ENCODE data around the gene CNPY4. TPM values are rescaled to one million over a fixed set of nuclear protein-coding genes. Genes with fewer than 3 reads are reported as not detected.
A peak's percentile ranks its signal among the peaks of the same experiment; 100 is the strongest.

CNPY4 gene
- total and polyA plus RNA-seq, 10 of the 15 experiments (the other 5 are each of a cell fraction or from before 2014, with no cell fraction given): 2.5 to 9.2 (median 6.8) TPM

DNA sequence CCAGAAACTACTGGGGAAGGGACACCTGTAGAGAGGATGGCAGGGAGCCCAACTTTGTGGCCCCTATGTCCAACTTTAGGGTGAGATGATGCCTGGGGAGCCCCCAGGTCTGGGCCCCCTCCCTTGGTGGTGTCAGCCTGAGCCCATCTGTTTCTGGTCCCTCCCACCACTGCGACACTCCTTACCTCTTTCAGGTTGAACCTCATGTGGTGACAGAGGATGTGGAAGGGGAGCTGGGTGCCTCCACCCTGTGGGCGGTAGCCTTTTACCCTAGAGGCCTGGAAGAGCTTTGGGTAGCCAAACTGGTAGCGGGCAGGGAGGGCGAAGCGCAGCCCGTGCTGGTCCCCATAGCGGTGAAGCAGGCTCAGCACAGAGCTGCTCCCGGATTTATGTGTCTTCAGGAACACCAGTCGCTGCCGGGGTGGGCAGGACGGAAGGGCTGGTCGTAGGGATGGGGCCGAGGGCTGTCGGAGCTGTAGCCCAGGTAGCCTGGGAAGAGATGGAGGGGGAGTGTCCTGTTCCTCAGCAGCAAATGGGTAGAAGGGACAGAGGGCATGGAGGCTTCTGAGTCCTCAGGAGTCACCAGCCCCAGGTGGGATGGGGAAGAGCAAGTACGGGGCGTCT lies 47.0 kb downstream of the CNPY4 start (continued):
- TF ChIP-seq KAT2A (conservative IDR thresholded peaks at IDR 0.05; ENCODE audit: control insufficient read depth, low read depth, low read length): no peak
- TF ChIP-seq CBX3 (IDR thresholded peaks at IDR 0.05; ENCODE audit: borderline replicate concordance, low read depth): no peak
- TF ChIP-seq ZNF384 (IDR thresholded peaks at IDR 0.05; ENCODE audit: borderline replicate concordance, low read depth, low read length): no peak
- no peak for TF ChIP-seq ZNF207 (IDR thresholded peaks at IDR 0.05; ENCODE audit: borderline replicate concordance)
- no peak for TF ChIP-seq IKZF2 (IDR thresholded peaks at IDR 0.05)

DNA sequence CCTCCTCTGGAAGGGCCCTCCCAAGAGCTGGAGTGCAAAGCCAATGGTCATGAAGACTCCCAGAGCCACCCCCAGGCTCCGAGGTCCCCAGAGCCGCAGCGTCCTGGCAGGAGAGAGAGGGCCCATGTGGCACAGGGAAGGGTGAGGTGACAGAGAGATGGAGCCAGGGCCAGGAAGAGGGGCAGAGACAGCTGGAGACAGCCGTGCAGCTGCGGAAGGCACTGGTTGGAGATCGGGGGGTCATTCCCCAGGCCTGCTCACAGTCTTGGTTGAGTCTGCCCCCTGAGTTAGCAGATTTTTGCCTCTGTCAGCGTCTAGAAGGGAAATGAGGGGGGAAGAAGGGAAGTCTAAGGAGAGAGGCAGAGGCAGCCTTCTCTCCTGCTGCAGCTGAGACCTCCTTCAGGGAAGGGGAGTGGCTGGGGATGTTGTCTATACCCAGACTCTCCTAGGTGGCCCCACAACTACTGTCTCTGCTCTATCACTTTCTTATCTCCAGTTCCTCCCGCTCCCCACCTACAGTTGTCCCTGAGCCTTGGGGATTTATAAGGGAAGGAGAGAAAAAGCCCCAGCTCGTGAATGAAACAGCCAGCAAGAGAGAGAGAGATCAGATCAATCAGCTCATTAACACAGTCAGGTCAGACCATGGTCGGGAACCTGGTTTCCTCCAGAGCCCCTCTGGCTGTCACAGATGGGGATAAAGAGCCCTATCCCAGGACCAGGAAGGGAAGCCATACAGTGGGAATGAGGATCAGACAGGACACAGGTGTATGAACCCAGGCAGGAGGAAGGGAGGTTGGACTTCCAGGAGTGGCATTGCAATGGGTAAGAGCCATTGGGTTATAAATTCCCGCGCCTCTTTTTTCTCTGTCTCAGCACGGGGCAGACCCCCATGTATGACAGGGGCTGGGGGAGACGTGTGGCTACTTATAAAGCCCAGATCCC lies 47.8 kb downstream of the CNPY4 start:
- FAIRE-seq (peak; percentile 38), DNase-seq (ENCODE audit: low read depth, low spot score) (no peak), ATAC-seq (peak; percentile 14; the same call in 1 of the 3 replicates)
- BruUV-seq (replicated peaks): no TSS peak
- TF ChIP-seq NBN (IDR thresholded peaks at IDR 0.05) (no peak), SREBF1 (IDR thresholded peaks at IDR 0.05; ENCODE audit: low read length) (no peak), KLF5 (IDR thresholded peaks at IDR 0.05; ENCODE audit: partially characterized antibody) (no peak), HDGF (IDR thresholded peaks at IDR 0.05) (no peak), TCF7 (IDR thresholded peaks at IDR 0.05; ENCODE audit: borderline replicate concordance) (no peak)
- TF ChIP-seq, protein P1, sequence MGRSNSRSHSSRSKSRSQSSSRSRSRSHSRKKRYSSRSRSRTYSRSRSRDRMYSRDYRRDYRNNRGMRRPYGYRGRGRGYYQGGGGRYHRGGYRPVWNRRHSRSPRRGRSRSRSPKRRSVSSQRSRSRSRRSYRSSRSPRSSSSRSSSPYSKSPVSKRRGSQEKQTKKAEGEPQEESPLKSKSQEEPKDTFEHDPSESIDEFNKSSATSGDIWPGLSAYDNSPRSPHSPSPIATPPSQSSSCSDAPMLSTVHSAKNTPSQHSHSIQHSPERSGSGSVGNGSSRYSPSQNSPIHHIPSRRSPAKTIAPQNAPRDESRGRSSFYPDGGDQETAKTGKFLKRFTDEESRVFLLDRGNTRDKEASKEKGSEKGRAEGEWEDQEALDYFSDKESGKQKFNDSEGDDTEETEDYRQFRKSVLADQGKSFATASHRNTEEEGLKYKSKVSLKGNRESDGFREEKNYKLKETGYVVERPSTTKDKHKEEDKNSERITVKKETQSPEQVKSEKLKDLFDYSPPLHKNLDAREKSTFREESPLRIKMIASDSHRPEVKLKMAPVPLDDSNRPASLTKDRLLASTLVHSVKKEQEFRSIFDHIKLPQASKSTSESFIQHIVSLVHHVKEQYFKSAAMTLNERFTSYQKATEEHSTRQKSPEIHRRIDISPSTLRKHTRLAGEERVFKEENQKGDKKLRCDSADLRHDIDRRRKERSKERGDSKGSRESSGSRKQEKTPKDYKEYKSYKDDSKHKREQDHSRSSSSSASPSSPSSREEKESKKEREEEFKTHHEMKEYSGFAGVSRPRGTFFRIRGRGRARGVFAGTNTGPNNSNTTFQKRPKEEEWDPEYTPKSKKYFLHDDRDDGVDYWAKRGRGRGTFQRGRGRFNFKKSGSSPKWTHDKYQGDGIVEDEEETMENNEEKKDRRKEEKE (IDR thresholded peaks at IDR 0.05): no peak
- H3K4me1 ChIP-seq (ENCODE audit: control insufficient read depth, insufficient read depth, low read length): peaks cover 49% of the 10 kb centered on the region
- no peaks in the 10 kb centered on the region for H3K36me3 ChIP-seq (ENCODE audit: control insufficient read depth in 2 of 2, insufficient read depth in 2 of 2, low read length in 1 of 2)
- H3K9me3 ChIP-seq (replicated peaks; ENCODE audit: control insufficient read depth, insufficient read depth, low read length): no peaks in the 10 kb centered on the region
- ChIA-PET RAD21 (ENCODE audit: unreplicated experiment) (interaction anchor here (0.8 to 1.9 kb wide), 10 partner anchors 10 to 241 kb away, joined by 3 to 7 read pairs (median 4); partner anchors contain the start of genes GPC2, LAMTOR4 and STAG3), SMC1A (ENCODE audit: uncharacterized antibody, unreplicated experiment) (interaction anchor here (1.1 to 2.0 kb wide), 6 partner anchors 13 to 54 kb away, joined by 3 to 7 read pairs (median 4); partner anchors contain the start of gene LAMTOR4), CTCF (interaction anchor here (0.9 to 2.1 kb wide), 9 partner anchors 8 to 54 kb away, joined by 3 to 8 read pairs (median 5); partner anchors contain the start of genes LAMTOR4 and TRAPPC14), POLR2A (interaction anchor here (0.6 to 3.3 kb wide), 8 partner anchors 10 to 67 kb away, joined by 3 to 11 read pairs (median 3); partner anchors contain the start of genes GPC2, LAMTOR4 and STAG3)
- no peak overlapping the region for H3K27ac ChIP-seq (ENCODE audit: control insufficient read depth, insufficient read depth)
- in situ Hi-C loops (cut with MboI): no loop called here
- H3K79me2 ChIP-seq (ENCODE audit: control insufficient read depth, insufficient read depth, low read length): no peaks in the 10 kb centered on the region
- intact Hi-C loops (cut with micrococcal nuclease; ENCODE audit: unreplicated experiment): no loop called here
- H3K4me3 ChIP-seq: peak overlapping the region; percentile 60
- H2AFZ ChIP-seq (ENCODE audit: control insufficient read depth, low read depth, low read length): peak overlapping the region; percentile 39
- H3K4me2 ChIP-seq (ENCODE audit: control insufficient read depth, insufficient read depth): peak overlapping the region; percentile 66
- H4K20me1 ChIP-seq (ENCODE audit: control insufficient read depth, insufficient read depth): no peaks in the 10 kb centered on the region
- peak overlapping the region; percentile 41; the same call in 1 of the 2 replicates for H3K9ac ChIP-seq (ENCODE audit: control insufficient read depth, insufficient read depth, low read length)
- WGBS (ENCODE audit: insufficient coverage, insufficient replicate concordance, low lambda C conversion rate, missing lambda C conversion rate): 14% methylated on average over 12 of the region's 14 CpGs
- peaks cover 4 to 6% of the 10 kb centered on the region in 2 experiments; a peak in 3 of 4 replicates for H3K27me3 ChIP-seq (replicated peaks in 1 of 2; ENCODE audit: control insufficient read depth in 2 of 2, insufficient read depth in 2 of 2, low read length in 1 of 2)

All from GM12878 (cell line).